ENCODE data around the gene HSBP1. TPM values are rescaled to one million over a fixed set of nuclear protein-coding genes. Genes with fewer than 3 reads are reported as not detected.
A peak's percentile ranks its signal among the peaks of the same experiment; 100 is the strongest.

HSBP1 gene
- total and polyA plus RNA-seq, 2 of the 8 experiments (the other 6 are each of a cell fraction or from before 2014, with no cell fraction given) = 78.4 to 219 TPM

DNA sequence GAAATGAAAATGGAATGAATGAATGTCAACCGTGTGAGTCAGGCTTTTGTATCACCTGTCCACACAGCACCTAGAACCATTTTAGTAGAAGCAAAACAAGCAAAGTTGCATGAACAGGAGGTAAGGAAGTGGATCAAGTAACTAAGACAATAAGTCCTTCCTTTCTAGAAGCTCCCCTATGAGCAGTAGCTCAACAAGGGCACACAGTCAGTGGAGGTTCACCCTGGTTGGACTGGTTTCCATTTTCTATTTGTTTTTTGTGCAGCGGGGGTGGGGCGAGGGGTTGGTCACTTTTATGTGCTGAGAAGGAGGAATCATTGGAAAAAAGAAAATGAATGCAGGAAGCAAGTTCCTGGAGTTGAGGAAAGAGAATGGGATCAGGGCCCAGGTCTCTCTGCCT is 4.0 kb upstream of the HSBP1 start:
- Histone ChIP-seq H3K79me2 (ENCODE audit: control insufficient read depth in 1 of 2, insufficient read depth in 2 of 2, low read length in 2 of 2) (peaks cover 2 to 7% of the 10 kb centered on the region in 2 experiments), H2AFZ (ENCODE audit: low read length) (peak overlapping the region; percentile 86; the same call in 1 of the 2 replicates), H3K4me3 (ENCODE audit: extremely low read depth in 1 of 4, insufficient read depth in 2 of 4, low read depth in 3 of 4, low read length in 4 of 4) (no peak overlapping the region), H3K14ac (ENCODE audit: insufficient read length) (no peak overlapping the region), H3K27ac (ENCODE audit: low read depth, low read length) (no peak overlapping the region), H4K91ac (replicated peaks; ENCODE audit: insufficient read length, low read length) (no peak overlapping the region), H3K36me3 (ENCODE audit: control insufficient read depth in 2 of 4, insufficient read depth in 4 of 4, low read length in 3 of 4) (no peaks in the 10 kb centered on the region), H4K20me1 (replicated peaks in 1 of 2; ENCODE audit: control insufficient read depth in 1 of 2, insufficient read depth in 2 of 2, low read length in 2 of 2) (peaks cover 0 to 2% of the 10 kb centered on the region in 2 experiments), H3K4ac (replicated peaks; ENCODE audit: insufficient read length, low read depth, low read length) (no peak overlapping the region), H3K23me2 (ENCODE audit: low read depth, low read length) (peaks cover 4% of the 10 kb centered on the region), H4K8ac (ENCODE audit: extremely low read depth, insufficient read depth, low read length) (no peak overlapping the region), H3K27me3 (replicated peaks in 1 of 4; ENCODE audit: control insufficient read depth in 3 of 4, extremely low read depth in 1 of 4, insufficient read depth in 3 of 4, low read length in 3 of 4) (no peaks in the 10 kb centered on the region; a peak in 1 of 7 replicates), H2BK12ac (ENCODE audit: low read depth, low read length) (0 out of 2 replicates have a peak overlapping the region, but pooled peaks have one; percentile 76), H2AK5ac (ENCODE audit: low read depth, low read length) (0 out of 2 replicates have a peak overlapping the region, but pooled peaks have one; percentile 43), H2BK15ac (ENCODE audit: low read length) (peak overlapping the region; percentile 36; the same call in 1 of the 2 replicates), H2BK20ac (ENCODE audit: low read length) (peak overlapping the region; percentile 84; the same call in 1 of the 2 replicates), H3K9me3 (ENCODE audit: insufficient read depth in 2 of 2, low read depth in 1 of 2, low read length in 1 of 2) (no peaks in the 10 kb centered on the region), H3K18ac (ENCODE audit: extremely low read depth, low read length) (no peak overlapping the region), H3K79me1 (ENCODE audit: low read depth, low read length) (peaks cover 1% of the 10 kb centered on the region), H3K9ac (replicated peaks in 1 of 4; ENCODE audit: extremely low read depth in 1 of 4, low read depth in 3 of 4, low read length in 3 of 4) (no peak overlapping the region), H3K23ac (ENCODE audit: insufficient read length) (no peak overlapping the region), H3K4me1 (replicated peaks in 1 of 4; ENCODE audit: control insufficient read depth in 3 of 4, insufficient read depth in 4 of 4, low read length in 3 of 4) (peaks cover 2 to 20% (median 13%) of the 10 kb centered on the region in 4 experiments; a peak in 6 of 7 replicates), H2BK5ac (ENCODE audit: low read depth, low read length) (no peak overlapping the region; the same call in 1 of the 2 replicates), H3K56ac (replicated peaks; ENCODE audit: insufficient read length, low read depth, low read length) (peak overlapping the region; percentile 47), H4K5ac (ENCODE audit: insufficient read length, low read depth, low read length) (no peak overlapping the region), H2BK120ac (replicated peaks; ENCODE audit: low read depth, low read length) (no peak overlapping the region), H3K4me2 (ENCODE audit: insufficient read depth in 1 of 2, low read depth in 2 of 2, low read length in 2 of 2) (no peak overlapping the region)
- POLR2A ChIA-PET (ENCODE audit: partially characterized antibody) = interaction anchor here (1.5 kb wide), 1 partner anchor 11 kb away, joined by 5 read pairs; no protein-coding TSS in a partner anchor
- 82% methylated on average over 3 of the region's 3 CpGs; no CpG with 5 or more reads in 1 of the 2 experiments for WGBS, 2 experiments (ENCODE audit: extremely low coverage in 1 of 2, insufficient coverage in 1 of 2, insufficient read length in 1 of 2, insufficient replicate concordance in 2 of 2, low coverage in 1 of 2, low lambda C conversion rate in 2 of 2, missing lambda C conversion rate in 1 of 2)
- TF ChIP-seq USF2 (IDR thresholded peaks at IDR 0.05; ENCODE audit: low read length) (no peak), CTBP2 (IDR thresholded peaks at IDR 0.05; ENCODE audit: borderline replicate concordance, insufficient read depth, insufficient read length, low read length) (no peak)
- FAIRE-seq = no peak
- CTCF ChIA-PET (ENCODE audit: partially characterized antibody) = interaction anchor here (1.2 to 2.2 kb wide), 3 partner anchors 9 to 356 kb away, joined by 3 to 4 read pairs (median 3); no protein-coding TSS in a partner anchor
- no peak for DNase-seq (ENCODE audit: low read depth in 1 of 2, low spot score in 2 of 2)

Measured in H1 (cell line).